Esophagus squamous epithelium (tissue), 4 donors: ENCODE measurements around the gene ATP2B3.

ENCODE experiments used
- POLR2A ChIP-seq, 4 donors: fragments of 450-650 bp; IDR thresholded peaks; one replicate each; pipeline ENCODE4 v1.6.1; 2017; ENCODE audit warnings: antibody characterized with exemption in 4 of 4, mild to moderate bottlenecking in 4 of 4, moderate library complexity in 3 of 4
- TF ChIP-seq, protein P1 (sequence below), 6 experiments: fragments of 450-650 bp in 4 of 6; fragments of 200-600 bp in 2 of 6; sonication (generic) in 2 of 6; IDR thresholded peaks; one replicate each; pipeline ENCODE4 v1.5.1; 2016 to 2019; ENCODE audit warnings: antibody characterized with exemption in 6 of 6, mild to moderate bottlenecking in 4 of 6, moderate library complexity in 4 of 6

DNA sequence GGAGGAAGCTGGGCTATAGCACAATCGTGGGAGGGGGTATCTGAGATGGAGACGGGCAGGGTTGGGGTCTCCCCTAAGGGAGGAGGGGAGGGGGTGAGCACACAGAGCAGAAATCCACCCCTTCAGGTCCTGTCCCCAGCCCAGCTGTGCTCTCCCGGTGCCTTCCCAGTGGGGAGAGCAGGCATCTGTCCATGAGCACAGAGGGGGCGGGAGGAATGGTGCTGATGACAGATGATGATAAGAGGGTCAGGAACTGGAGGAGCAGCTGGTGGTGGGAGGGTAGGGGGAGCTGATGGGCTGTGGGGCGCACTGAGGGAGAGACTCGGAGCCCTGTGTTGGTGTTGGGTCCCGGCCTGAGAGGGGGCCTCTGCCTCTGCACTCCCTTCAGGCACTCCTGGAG, 8.6 kb downstream of the ATP2B3 start:
- TF ChIP-seq, protein P1, sequence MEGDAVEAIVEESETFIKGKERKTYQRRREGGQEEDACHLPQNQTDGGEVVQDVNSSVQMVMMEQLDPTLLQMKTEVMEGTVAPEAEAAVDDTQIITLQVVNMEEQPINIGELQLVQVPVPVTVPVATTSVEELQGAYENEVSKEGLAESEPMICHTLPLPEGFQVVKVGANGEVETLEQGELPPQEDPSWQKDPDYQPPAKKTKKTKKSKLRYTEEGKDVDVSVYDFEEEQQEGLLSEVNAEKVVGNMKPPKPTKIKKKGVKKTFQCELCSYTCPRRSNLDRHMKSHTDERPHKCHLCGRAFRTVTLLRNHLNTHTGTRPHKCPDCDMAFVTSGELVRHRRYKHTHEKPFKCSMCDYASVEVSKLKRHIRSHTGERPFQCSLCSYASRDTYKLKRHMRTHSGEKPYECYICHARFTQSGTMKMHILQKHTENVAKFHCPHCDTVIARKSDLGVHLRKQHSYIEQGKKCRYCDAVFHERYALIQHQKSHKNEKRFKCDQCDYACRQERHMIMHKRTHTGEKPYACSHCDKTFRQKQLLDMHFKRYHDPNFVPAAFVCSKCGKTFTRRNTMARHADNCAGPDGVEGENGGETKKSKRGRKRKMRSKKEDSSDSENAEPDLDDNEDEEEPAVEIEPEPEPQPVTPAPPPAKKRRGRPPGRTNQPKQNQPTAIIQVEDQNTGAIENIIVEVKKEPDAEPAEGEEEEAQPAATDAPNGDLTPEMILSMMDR (IDR thresholded peaks at IDR 0.05), result no peak
- no peak for TF ChIP-seq POLR2A (IDR thresholded peaks at IDR 0.05)
